Mammary epithelial cell (primary cell): Measurements from ENCODE around the gene KRT17.

Source experiments
- EZH2 ChIP-seq: IDR thresholded peaks from 2 replicates; pipeline ENCODE4 v1.6.1; 2012; ENCODE audit warnings: low read length, inconsistent platforms, borderline replicate concordance
- TF ChIP-seq, protein P1 (sequence below), 2 donors: IDR thresholded peaks in 1 of 2; conservative IDR thresholded peaks in 1 of 2; 2 replicates each; pipeline ENCODE4 v1.5.1; 2011 to 2012; ENCODE audit warnings: inconsistent platforms in 2 of 2, low read length in 2 of 2, mild to moderate bottlenecking in 2 of 2, control low read depth in 1 of 2, low read depth in 1 of 2; ENCODE audit not compliant: insufficient read depth in 1 of 2; ENCODE audit errors: extremely low read depth in 1 of 2

DNA sequence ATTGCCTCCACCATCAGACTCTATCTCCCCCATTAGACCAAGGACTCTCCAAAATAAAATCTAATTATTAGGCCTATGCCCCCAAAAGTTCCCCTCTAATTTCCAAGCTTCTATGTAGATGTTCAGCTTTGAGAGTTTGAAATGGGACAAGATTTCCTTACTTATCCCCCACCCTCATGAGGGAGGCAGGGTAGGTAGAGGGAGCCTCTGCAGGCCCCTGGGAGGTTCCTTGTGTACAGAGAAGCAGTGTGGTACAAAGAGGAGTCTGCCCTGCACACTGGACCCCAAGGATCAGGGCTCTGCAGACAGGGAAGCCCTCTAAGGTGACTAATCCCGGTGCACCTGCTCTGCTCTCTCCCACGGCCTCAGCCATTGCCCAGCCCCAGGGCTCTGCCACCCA lies 2.5 kb downstream of the KRT17 start:
- TF ChIP-seq, protein P1, sequence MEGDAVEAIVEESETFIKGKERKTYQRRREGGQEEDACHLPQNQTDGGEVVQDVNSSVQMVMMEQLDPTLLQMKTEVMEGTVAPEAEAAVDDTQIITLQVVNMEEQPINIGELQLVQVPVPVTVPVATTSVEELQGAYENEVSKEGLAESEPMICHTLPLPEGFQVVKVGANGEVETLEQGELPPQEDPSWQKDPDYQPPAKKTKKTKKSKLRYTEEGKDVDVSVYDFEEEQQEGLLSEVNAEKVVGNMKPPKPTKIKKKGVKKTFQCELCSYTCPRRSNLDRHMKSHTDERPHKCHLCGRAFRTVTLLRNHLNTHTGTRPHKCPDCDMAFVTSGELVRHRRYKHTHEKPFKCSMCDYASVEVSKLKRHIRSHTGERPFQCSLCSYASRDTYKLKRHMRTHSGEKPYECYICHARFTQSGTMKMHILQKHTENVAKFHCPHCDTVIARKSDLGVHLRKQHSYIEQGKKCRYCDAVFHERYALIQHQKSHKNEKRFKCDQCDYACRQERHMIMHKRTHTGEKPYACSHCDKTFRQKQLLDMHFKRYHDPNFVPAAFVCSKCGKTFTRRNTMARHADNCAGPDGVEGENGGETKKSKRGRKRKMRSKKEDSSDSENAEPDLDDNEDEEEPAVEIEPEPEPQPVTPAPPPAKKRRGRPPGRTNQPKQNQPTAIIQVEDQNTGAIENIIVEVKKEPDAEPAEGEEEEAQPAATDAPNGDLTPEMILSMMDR (conservative IDR thresholded peaks at IDR 0.05 in 1 of 2, IDR thresholded peaks at IDR 0.05 in 1 of 2; ENCODE audit: extremely low read depth in 1 of 2, insufficient read depth in 1 of 2, low read depth in 1 of 2, low read length in 2 of 2): no peak
- TF ChIP-seq EZH2: no peak
